DND-41 (cell line): Measurements from ENCODE around the gene DENND1A.

Source experiments
- EZH2 ChIP-seq: IDR thresholded peaks from 3 replicates; pipeline ENCODE4 v1.6.1; 2012; ENCODE audit warnings: borderline replicate concordance, low read depth, mild to moderate bottlenecking, moderate library complexity, low read length, inconsistent platforms; ENCODE audit not compliant: severe bottlenecking
- TF ChIP-seq, protein P1 (sequence below): IDR thresholded peaks from 2 replicates; pipeline ENCODE4 v1.5.1; 2012; ENCODE audit warnings: borderline replicate concordance, low read length, moderate library complexity, mild to moderate bottlenecking; ENCODE audit not compliant: poor library complexity, severe bottlenecking; ENCODE audit errors: extremely low read depth

DNA sequence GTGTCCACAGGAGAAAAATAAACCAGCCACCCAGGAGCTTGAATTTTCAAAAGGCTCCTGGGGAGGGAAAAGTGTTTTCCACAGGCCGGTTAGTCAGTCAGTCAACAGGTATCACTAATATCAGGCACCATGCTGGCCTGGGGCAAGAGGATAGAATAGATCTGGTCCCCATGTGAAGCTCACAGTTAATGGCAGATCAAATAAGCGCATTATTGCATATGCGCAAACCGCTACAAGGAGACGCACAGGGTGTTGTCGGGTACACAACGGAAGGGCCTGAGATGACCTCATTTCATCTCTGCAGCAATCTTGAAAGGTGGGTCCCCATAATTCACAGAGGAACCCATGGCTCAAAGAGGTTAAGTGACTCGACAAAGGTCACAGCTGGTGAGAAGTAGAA lies 313.2 kb downstream of the DENND1A start:
- TF ChIP-seq, protein P1, sequence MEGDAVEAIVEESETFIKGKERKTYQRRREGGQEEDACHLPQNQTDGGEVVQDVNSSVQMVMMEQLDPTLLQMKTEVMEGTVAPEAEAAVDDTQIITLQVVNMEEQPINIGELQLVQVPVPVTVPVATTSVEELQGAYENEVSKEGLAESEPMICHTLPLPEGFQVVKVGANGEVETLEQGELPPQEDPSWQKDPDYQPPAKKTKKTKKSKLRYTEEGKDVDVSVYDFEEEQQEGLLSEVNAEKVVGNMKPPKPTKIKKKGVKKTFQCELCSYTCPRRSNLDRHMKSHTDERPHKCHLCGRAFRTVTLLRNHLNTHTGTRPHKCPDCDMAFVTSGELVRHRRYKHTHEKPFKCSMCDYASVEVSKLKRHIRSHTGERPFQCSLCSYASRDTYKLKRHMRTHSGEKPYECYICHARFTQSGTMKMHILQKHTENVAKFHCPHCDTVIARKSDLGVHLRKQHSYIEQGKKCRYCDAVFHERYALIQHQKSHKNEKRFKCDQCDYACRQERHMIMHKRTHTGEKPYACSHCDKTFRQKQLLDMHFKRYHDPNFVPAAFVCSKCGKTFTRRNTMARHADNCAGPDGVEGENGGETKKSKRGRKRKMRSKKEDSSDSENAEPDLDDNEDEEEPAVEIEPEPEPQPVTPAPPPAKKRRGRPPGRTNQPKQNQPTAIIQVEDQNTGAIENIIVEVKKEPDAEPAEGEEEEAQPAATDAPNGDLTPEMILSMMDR: no peak
- no peak for TF ChIP-seq EZH2
